Suprapubic skin (tissue), 3 donors: Measurements from ENCODE around the gene SCN2B.

Experiments
- POLR2A ChIP-seq, 2 donors: fragments of 450-650 bp; IDR thresholded peaks; one replicate each; pipeline ENCODE4 v1.6.1; 2017; ENCODE audit warnings: antibody characterized with exemption in 2 of 2, mild to moderate bottlenecking in 2 of 2, moderate library complexity in 2 of 2
- TF ChIP-seq, protein P1 (sequence below), 2 donors: fragments of 200-600 bp in 1 of 2; fragments of 450-650 bp in 1 of 2; sonication (generic) in 1 of 2; IDR thresholded peaks; one replicate each; pipeline ENCODE4 v1.5.1; 2016 to 2019; ENCODE audit warnings: antibody characterized with exemption in 2 of 2, mild to moderate bottlenecking in 1 of 2, moderate library complexity in 1 of 2

DNA sequence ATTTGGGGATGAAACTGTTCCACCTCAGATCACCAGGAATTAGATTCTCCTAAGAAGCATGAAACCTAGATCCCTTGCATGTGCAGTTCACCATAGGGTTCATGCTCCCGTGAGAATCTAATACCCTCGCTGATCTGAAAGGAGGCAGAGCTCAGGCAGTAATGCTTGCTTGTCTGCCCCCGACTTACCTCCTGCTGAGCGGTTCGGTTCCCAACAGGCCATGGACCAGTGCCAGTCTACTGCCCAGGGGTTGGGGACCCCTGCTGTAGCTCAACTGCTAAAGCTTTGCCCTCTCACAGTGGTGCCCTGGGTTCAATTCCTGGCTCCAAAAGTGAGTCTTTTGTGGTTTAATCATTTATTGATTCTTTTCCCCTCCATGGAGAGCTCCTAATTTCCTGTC lies 45.0 kb upstream of the SCN2B start:
- TF ChIP-seq, protein P1, sequence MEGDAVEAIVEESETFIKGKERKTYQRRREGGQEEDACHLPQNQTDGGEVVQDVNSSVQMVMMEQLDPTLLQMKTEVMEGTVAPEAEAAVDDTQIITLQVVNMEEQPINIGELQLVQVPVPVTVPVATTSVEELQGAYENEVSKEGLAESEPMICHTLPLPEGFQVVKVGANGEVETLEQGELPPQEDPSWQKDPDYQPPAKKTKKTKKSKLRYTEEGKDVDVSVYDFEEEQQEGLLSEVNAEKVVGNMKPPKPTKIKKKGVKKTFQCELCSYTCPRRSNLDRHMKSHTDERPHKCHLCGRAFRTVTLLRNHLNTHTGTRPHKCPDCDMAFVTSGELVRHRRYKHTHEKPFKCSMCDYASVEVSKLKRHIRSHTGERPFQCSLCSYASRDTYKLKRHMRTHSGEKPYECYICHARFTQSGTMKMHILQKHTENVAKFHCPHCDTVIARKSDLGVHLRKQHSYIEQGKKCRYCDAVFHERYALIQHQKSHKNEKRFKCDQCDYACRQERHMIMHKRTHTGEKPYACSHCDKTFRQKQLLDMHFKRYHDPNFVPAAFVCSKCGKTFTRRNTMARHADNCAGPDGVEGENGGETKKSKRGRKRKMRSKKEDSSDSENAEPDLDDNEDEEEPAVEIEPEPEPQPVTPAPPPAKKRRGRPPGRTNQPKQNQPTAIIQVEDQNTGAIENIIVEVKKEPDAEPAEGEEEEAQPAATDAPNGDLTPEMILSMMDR (IDR thresholded peaks at IDR 0.05), result no peak
- no peak for TF ChIP-seq POLR2A (IDR thresholded peaks at IDR 0.05)
